SU-DHL-6 (cell line): ENCODE measurements around the gene MCOLN3.

Experiments
- CTCF ChIP-seq: fragments of 200-600 bp; sonication (generic); IDR thresholded peaks from one replicate; pipeline ENCODE4 v1.5.1; 2017; ENCODE audit warnings: antibody characterized with exemption, mild to moderate bottlenecking, low read length, moderate library complexity; ENCODE audit not compliant: insufficient read depth, poor library complexity, severe bottlenecking
- EZH2phosphoT487 ChIP-seq: fragments of 200-600 bp; sonication (generic), shearing (Covaris generic); conservative IDR thresholded peaks from 2 replicates; pipeline ENCODE4 v1.6.1; 2018; ENCODE audit warnings: mild to moderate bottlenecking, antibody characterized with exemption, low read length, moderate library complexity, mixed read lengths

GRCh38 chr1:85049735-85050166 is 1.5 kb upstream of the MCOLN3 start:
- TF ChIP-seq CTCF (no peak), EZH2phosphoT487 (no peak)
